Motor neuron (in vitro differentiated cells): ENCODE measurements around the gene ECEL1. TPM values are rescaled to one million over a fixed set of nuclear protein-coding genes. Genes with fewer than 3 reads are reported as not detected.

Source experiments
- ATAC-seq, 8 experiments: fragments of 200-7000 bp; cut with Tn5 transposase; replicated peaks in 6 of 8; 2 replicates each; pipeline ENCODE4 v1.8.0; 2021; ENCODE audit warnings: mild to moderate bottlenecking in 8 of 8, moderate library complexity in 8 of 8
- H3K27ac ChIP-seq, 2 donors: fragments of 250-450 bp; sonication (Bioruptor Pico); 2 replicates each; pipeline ENCODE4 v1.9.0; 2021; ENCODE audit warnings: antibody characterized with exemption in 2 of 2, mild to moderate bottlenecking in 2 of 2, moderate library complexity in 1 of 2
- H3K4me1 ChIP-seq, 2 donors: fragments of 250-450 bp; sonication (Bioruptor Pico); replicated peaks in 1 of 2; 2 replicates each; pipeline ENCODE4 v1.6.1; 2021; ENCODE audit warnings: antibody characterized with exemption in 2 of 2, mild to moderate bottlenecking in 2 of 2, moderate library complexity in 1 of 2
- H3K4me3 ChIP-seq, 5 donors: fragments of 250-450 bp; sonication (Bioruptor Pico); 2 replicates each; pipeline ENCODE4 v1.9.0; 2021; ENCODE audit warnings: antibody characterized with exemption in 5 of 5, mild to moderate bottlenecking in 5 of 5, moderate library complexity in 4 of 5
- WGBS, 10 experiments: fragments of 450-650 bp; shearing (Covaris generic); methylation state at CpG; one replicate each; pipeline ENCODE4 v1.0.0; 2022; 5-methylcytosine and 5-hydroxymethylcytosine counted together
- in situ Hi-C, 9 experiments: fragments of 400-800 bp; cut with MboI; loops; one replicate each; pipeline ENCODE4 v1.15.0; 2021; ENCODE audit warnings: low sequenced_read_pairs in 9 of 9, low pct_unique_long_range_greater_than_20kb in 2 of 9; ENCODE audit not compliant: unreplicated experiment in 9 of 9
- total RNA-seq, 8 experiments: library from RNA; unstranded; fragments of 300-600 nt; gene quantifications; 2 replicates each; pipeline versions ENCODE4 v1.2.3 to v1.2.4, GENCODE V29; 2022

The ECEL1 gene
- total RNA-seq, 8 experiments from 2014 or later, result 0.13 to 83.3 (median 30.6) TPM; not detected in 1

DNA sequence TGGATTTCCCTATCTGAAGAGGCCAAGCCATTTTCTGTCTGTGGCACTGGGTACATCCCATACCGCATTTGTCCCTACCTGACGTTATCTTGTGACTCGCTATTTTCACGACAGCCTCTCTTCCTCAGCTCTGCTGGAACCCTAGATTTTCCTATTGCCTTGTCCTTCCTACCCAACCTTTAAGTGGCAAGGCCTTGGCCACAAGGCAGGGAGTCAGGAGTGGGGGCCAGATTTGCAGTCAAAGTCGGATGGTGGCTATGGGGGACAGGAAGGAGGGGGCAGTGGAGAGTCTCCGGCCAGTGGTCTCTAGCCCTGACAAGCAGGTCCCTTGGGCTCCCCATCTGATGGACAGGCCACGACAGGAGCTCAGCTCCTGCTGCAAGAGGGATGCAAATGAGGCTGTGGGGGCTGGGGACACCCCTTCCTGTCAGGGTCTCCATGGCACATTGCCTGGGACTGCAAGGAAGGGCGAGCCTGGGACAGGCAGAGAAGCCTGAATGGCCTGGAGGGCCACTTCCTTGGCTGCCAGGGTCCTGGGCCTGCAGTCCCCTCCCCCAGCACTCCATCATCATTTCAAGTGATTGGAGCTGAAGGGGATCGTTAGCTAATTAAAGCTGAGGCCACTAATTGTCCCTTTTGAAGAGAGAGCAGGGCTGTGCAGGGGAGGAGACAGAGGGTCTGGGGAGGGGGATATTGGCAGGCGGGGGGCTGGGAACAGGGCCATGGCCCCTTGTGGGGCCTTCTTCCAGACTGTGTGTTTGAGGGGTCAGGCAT lies 6.3 kb upstream of the ECEL1 start:
- H3K27ac ChIP-seq, result peak overlapping the region; percentile 2 to 13
- 6 to 100% (median 78%) methylated on average over 1 to 6 of the region's 10 CpGs; no CpG with 5 or more reads in 2 of the 10 experiments for WGBS, 10 experiments
- H3K4me1 ChIP-seq, result peaks cover 66 to 67% of the 10 kb centered on the region in 2 donors
- ATAC-seq, result peak in 2 of 8 experiments; percentile 2 to 5
- in situ Hi-C loops, result no loop called here
- H3K4me3 ChIP-seq, result no peak overlapping the region

DNA sequence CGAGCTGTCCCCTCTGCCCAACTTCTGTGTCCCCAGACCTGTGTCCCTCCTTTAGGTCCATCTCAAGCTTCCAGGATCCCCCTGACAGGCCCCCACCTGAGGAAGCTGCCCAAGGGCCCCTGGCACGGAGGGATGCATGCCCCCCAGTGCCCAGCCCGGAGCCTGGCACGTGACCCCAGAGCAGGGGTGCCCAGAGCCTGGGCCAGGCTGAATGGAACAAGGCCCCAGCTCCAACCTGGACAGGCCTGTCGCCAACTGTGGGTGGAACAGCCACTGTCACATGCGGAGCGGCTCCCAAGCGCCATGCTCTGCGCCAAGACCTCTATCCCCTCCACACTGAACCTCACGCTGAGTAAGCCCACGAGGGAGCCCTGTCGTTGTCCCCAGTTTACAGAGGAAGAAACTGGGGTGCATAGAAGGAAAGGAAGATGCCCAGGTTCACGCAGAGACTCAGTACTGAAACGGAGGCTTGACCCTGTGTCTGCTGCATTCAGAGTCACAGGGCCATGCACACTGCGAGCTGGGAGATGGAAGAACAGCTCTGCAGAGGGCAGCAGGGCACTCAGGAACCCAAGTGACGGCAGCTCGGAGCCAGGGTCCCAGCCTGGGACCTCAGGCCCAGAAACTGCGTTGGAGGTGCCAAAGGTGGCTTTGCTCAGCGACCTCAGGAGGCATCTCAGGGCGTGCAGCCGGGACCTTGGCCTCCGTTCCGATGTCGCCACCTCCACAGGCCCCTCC lies 5.5 kb upstream of the ECEL1 start:
- 50 to 89% (median 71%) methylated on average over 2 to 11 of the region's 24 CpGs; no CpG with 5 or more reads in 4 of the 10 experiments for WGBS, 10 experiments
- Histone ChIP-seq H3K27ac (peak overlapping the region in 1 of 2 donors; percentile 13), H3K4me3 (no peak overlapping the region), H3K4me1 (peaks cover 74 to 75% of the 10 kb centered on the region in 2 donors)
- ATAC-seq, result no peak
- in situ Hi-C loops, result no loop called here

DNA sequence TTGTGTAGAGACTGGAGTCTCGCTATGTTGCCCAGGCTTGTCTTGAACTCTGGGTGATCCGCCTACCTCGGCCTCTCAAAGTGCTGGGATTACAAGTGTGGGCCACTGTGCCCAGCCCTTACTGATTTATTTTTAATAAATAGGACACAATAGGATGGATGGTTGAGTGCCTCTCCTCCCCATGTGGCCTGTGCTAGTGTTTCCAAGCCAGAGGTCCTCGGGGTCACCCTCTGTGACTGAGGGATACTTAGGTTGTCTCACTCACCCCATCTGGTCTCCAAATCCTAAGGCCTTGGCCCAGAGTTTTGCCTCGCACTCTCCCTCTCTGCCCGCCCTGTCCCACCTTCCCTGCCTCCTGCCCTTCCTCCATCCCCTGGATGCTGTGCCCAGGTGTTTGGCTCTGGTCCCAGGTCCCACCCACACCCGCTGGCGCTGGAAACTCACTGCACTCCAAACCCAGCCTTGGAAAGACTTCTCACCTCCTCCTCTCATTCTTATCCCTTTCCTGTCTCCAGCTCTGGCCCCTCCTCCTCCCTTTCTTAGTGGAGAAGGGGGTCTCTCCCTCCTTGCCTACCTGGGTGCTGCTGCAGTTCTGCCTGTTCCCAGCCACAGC lies 4.7 kb upstream of the ECEL1 start:
- ATAC-seq, result no peak
- in situ Hi-C loops, result no loop called here
- no peak overlapping the region for H3K27ac ChIP-seq
- 20 to 100% (median 75%) methylated on average over 1 to 4 of the region's 8 CpGs; no CpG with 5 or more reads in 4 of the 10 experiments for WGBS, 10 experiments
- no peak overlapping the region for H3K4me3 ChIP-seq
- H3K4me1 ChIP-seq, result peaks cover 71 to 73% of the 10 kb centered on the region in 2 donors

DNA sequence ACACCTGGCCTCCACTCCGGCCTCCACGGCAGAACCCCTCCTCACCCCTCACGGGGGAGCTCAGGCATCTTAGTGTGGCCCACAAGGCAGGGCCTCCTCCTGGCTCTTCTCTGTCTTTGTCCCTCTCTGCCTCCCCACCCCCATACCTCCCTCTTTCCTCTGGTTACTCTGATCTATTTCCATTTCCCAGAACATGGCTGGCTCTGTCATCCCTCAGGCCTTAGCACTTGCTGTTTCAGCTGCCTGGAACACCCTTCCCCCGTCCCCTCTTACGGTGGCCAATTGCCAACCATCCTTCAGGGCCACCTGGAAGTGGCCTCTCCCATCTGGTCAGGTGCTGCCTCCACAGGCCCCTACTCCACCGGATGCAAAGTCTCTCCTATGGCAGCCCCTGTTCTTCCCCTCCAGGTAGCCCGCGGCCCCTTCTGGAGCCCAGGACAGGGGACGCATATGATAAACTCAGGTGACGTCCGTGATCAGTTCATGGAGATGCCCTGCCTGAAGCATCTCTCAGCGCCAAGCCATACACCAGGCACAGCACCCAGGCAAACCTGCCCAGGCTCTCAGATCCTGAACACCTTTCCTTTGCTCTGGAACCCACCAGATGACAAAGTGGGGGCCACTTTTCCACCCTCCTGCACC lies 3.6 kb upstream of the ECEL1 start:
- Histone ChIP-seq H3K4me1 (peaks cover 60 to 62% of the 10 kb centered on the region in 2 donors), H3K4me3 (no peak overlapping the region), H3K27ac (peak overlapping the region; percentile 36 to 84)
- ATAC-seq, result peak in 2 of 8 experiments; percentile 8 to 44
- in situ Hi-C loops, result no loop called here
- WGBS, 10 experiments, result 50 to 100% (median 82%) methylated on average over 1 to 9 of the region's 12 CpGs; no CpG with 5 or more reads in 4 of the 10 experiments

DNA sequence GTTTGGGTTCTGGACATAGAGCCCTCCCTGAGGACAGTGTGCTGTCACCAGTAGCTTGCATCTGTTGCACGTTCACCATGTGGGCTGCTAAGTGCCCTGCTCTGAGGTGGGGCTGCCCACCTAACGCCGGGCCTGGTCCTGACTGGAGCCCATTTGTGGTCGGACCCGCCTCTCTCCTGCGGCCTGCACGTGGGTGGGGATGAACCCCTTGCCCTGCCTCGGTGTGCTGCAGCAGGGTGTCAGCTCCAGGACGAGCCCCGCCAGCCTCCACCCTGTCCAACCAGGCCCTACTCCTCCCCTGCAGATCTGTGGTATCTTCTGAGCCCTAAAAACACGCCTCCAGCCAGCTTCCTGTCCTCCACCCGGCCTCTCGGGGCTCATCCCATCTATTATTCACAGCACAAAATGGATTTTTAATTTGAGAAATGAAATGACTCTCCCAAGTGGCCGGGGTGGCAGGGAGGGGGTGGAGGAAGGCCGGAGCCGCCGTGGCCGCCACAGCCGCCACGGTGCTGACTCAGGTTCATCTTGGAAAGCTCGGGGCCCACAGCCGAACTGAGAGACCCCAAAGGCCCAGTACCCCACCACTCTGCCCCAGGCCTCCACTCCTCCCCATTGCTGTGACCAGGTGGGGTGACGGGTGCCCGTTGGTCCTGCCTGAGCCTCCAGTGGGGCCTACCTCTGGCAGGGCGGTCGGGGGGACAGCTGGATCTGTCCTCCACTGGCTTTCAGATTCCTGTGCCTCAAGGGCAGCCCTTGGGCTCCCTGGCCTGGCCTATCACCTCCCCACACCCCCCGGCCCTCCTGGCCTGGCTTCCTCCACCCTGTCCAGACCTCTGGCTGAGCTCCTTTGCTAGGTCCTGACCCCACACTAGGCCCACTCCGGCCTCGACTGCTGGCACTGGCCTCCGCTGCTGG lies 2.8 kb upstream of the ECEL1 start:
- no peak overlapping the region for H3K4me3 ChIP-seq
- peaks cover 55 to 57% of the 10 kb centered on the region in 2 donors for H3K4me1 ChIP-seq
- peak in 7 of 8 experiments; percentile 5 to 72 (median 43) for ATAC-seq
- WGBS, 10 experiments, result 24 to 100% (median 72%) methylated on average over 1 to 8 of the region's 30 CpGs; no CpG with 5 or more reads in 3 of the 10 experiments
- in situ Hi-C loops, result no loop called here
- peak overlapping the region; percentile 36 to 84 for H3K27ac ChIP-seq

DNA sequence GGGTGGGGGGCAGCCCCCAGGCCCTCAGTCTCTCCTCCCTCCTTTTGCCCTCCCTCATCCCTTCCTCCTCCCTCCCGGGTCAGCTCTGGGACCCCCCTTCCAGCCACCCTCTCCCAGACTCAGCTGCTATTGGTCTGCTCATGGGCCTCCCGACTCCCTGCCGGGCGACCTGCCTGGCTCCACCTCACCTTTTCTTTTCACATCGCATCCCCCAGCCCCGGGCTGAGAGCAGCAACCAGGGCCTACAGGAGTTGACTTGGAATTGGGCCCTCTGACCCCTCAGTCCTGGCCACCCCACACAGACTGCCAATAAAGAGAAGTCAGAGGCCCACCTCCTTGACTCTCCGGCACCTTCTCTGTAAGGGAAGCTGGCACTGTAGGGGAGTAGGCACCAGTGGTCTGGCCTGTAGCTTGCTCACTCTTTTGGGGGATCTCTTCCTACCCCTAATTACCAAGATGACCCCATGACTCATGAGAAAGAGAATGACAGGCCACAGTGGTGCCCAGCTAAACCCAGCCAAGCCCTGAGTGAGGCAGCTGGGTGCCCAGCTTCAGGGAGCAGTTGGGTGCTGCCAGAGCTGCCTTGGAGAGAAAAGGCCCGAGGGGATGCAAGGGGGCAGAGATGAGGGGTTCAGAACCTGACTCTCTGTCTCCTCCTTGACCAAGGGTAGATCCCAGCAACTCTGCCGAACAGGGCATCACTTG lies 2.0 kb upstream of the ECEL1 start:
- no peak overlapping the region for H3K4me3 ChIP-seq
- peak overlapping the region; percentile 25 to 84 for H3K27ac ChIP-seq
- in situ Hi-C loops, result no loop called here
- WGBS, 10 experiments, result 35 to 100% (median 76%) methylated on average over 1 to 4 of the region's 9 CpGs; no CpG with 5 or more reads in 4 of the 10 experiments
- peak in 2 of 8 experiments; percentile 3 to 4 for ATAC-seq
- H3K4me1 ChIP-seq, result peaks cover 58 to 62% of the 10 kb centered on the region in 2 donors

DNA sequence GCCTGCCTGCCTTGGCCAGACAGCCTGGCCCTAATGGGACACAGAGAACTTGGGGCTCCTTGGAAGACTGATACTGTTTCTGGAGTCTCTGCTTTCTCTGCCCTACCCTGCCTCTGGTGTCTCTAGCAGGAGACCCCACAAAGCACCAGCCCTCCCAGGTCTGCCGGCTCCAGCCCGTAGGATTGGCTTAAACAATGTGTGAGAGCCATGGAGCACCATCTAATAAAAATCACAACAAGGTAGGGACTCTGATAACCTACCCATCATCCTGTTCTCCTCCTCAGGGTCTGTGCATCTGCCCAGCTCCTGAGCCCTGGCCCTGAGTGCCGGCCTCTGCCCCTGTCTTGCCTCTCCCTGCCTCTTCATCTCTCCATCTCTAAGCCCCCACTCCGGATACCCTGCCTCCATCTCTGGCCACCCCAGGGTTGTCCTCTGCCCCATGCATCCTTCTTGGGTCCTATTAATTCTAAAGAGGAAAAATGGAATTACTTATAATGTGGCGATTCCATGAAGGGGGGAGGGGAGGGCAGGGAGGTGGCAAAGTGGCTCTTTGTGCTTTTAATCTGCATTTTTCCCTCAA lies 1.2 kb upstream of the ECEL1 start:
- H3K27ac ChIP-seq, result peak overlapping the region; percentile 69 to 84
- WGBS, 10 experiments, result 20 to 80% (median 73%) methylated on average over 1 to 4 of the region's 5 CpGs; no CpG with 5 or more reads in 3 of the 10 experiments
- in situ Hi-C loops, result no loop called here
- peaks cover 49 to 53% of the 10 kb centered on the region in 2 donors for H3K4me1 ChIP-seq
- no peak overlapping the region for H3K4me3 ChIP-seq
- ATAC-seq, result no peak

DNA sequence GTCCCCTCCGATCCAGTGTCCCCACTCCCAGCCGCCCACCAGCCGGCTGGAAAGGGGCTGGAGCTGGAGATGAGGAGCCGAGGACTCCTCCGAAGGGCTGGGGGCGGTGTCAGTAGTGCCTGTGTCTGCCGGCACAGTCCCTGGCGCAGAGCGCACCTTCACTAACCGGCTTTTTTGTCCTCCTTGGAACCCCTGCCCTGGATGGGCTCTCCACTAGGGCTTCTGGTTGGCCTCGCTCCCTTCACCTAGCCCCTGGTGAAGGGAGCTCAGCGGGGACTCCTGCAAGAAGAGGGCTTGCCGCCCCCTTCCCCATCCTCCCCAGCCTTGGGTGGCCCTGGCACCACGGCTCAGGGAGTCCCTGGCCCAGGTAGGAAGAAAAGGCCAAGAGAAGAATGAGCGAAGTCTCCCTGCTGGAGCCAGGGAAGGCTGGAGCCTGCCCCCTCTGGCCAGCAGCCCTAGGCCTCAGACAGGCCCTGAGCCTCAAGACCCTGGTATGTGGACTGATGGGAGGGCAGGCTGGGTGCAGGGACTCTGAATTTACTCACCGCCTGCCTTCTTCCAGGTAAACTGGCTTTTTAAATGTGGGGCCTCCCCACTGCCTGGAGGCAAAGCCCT lies 570 bp upstream of the ECEL1 start:
- H3K4me1 ChIP-seq, result peaks cover 43 to 47% of the 10 kb centered on the region in 2 donors
- H3K27ac ChIP-seq, result peak overlapping the region; percentile 69 to 84
- peak overlapping the region in 4 of 5 donors; percentile 36 to 43 (median 41) for H3K4me3 ChIP-seq
- 25 to 90% (median 71%) methylated on average over 1 to 5 of the region's 16 CpGs; no CpG with 5 or more reads in 3 of the 10 experiments for WGBS, 10 experiments
- ATAC-seq, result peak in 6 of 8 experiments; percentile 0 to 25 (median 2)
- in situ Hi-C loops, result no loop called here

DNA sequence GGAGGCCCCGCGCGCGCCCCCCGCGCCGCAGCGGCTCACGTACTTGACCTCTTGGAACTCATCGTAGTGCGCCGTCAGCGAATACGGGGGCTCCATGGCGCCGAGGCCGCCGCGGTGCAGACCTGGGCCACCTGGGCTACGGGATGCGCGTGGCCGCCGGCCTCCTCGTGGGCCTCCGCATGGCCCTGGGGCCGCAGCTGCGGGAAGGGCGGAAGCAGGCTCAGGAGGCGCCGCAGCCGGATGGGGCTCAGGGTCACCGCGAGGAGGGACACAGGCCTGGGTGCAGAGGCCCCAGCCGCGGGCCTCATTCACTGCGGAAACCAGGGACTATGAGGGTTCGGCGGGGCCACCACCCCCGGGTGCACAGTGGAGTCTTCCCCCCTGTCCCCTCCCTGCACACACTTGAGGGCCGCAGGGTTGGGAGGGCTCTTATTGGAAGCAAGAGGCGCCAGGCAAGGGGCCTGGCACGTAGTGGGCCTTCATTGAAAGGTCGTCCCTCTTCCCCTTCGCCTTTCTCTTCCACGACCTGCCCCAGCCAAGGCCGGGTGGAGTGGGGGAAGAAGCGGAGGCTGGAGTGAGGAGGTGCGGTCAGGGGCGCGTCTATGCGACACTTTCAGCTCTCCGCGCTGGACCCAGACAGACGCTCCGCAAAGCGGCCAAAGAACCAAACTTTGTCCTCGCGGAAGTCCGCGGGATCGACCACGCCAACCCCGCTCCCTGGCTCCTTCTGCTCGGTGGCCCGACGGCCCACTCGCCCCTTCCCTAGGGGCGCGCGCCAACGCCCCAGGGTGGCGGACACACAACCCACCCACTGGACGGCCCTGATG lies 863 bp downstream of the ECEL1 start:
- Histone ChIP-seq H3K27ac (peak overlapping the region; percentile 1 to 84), H3K4me1 (peaks cover 42 to 47% of the 10 kb centered on the region in 2 donors), H3K4me3 (peak overlapping the region; percentile 32 to 43 (median 40))
- ATAC-seq, result peak in 1 of 8 experiments; percentile 5
- in situ Hi-C loops, result no loop called here
- 4% methylated on average over 8 of the region's 74 CpGs; no CpG with 5 or more reads in 9 of the 10 experiments for WGBS, 10 experiments
